ENCODE results near the gene MGME1. TPM values are rescaled to one million over a fixed set of nuclear protein-coding genes. Genes with fewer than 3 reads are reported as not detected.

MGME1 gene, protein sequence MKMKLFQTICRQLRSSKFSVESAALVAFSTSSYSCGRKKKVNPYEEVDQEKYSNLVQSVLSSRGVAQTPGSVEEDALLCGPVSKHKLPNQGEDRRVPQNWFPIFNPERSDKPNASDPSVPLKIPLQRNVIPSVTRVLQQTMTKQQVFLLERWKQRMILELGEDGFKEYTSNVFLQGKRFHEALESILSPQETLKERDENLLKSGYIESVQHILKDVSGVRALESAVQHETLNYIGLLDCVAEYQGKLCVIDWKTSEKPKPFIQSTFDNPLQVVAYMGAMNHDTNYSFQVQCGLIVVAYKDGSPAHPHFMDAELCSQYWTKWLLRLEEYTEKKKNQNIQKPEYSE
- total RNA-seq = 13.9 TPM
- long read RNA-seq, transcript MGME1-203 (5 exons, 2,336 nt) = major isoform, 11 of 33 reads
- long read RNA-seq, partial matches to known transcripts = 10 of 33 reads
- long read RNA-seq, other reads (novel, unspliced or antisense) = 11 of 33 reads

- DNase-seq (peak; percentile 100), ATAC-seq (peak; percentile 97)
- intact Hi-C loops (cut with micrococcal nuclease) = no loop called here
These were observed at the start of gene MGME1, which contains the start of gene SNX5 for GRCh38 chr20:17968366-17969277. TSS of gene MGME1 (plus strand) at chr20:17969018. CDS start at chr20:17969860, 842 bp downstream. TSS of gene SNX5 (minus strand) at chr20:17968794. CDS start at chr20:17968425, 369 bp downstream.

DNA sequence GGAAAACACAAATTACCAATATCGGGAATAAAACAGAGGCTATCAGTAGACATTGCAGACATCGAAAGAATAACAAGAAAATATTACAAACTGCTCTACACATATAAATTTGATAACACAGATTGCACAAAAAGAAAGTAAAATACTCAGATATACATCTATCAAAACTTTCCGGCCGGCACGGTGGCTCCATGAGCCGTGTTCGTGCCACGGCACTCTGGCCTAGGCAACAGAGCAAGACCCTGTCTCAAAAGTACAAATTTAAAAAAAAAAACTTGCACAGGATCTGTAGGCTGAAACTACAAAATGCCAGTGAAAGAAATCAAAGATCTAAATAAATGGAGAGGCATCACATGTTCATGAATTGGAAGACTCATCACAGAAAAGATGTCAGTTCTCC lies 49.7 kb upstream of the MGME1 start:
- intact Hi-C loops (cut with micrococcal nuclease) = no loop called here
- DNase-seq (no peak), ATAC-seq (no peak)

DNA sequence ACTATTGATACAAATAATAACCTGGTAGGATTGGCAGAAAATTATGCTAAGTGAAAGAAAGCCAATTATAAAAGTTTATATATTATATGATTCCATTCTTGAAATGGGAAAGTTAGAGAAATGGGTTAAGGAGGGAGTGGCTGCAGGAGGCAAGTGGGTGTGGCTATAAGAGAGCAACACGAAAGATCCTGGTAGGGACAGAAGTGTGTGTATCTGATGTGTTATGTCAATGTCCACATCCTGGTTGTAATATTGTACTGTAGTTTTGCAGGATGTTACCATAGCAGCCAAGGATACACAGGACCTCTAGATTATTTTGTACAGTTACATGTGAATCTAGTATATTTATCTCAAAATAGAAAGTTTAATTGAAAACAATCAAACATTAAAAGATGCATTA lies 47.0 kb upstream of the MGME1 start:
- no peak for ATAC-seq
- no peak for DNase-seq
- intact Hi-C loops (cut with micrococcal nuclease) = no loop called here

DNA sequence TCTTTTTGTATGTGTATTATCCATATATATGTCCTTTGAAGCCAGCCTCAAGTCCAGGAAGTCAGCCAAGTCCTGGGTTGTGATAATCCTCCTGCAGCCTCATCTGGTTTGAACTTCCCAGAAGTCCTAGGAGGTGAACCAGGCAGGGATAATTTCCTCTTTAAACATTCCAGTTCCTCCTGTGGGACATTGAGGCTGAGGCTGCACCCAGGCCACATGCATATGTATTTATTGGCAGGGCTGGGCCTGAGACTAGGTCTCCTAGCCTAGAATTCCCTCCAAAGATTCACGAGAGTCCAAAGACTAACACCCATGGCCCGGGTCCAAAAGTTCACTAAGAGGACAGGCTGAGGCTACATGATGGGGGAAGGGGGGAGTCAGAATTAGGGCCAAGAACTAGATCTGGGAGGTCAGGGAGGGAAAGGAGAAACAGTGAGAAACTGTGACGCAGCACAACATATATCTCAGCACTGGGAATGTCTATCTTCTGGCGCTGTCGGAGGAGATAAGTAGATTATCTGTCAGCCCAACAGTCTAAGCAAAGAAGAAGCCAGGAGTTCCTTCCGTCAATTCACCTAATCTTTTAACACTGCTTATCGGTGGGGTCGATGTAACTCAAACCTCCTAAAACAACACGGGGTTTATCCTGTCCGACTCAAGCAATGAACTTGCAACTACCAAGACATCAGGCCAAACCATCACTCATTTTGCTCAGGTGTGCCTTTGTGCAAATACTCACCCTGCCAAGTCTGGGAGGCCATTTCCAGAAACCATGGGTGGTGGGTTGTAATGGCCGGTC lies 43.5 kb upstream of the MGME1 start:
- peak; percentile 23 for ATAC-seq
- DNase-seq = no peak
- intact Hi-C loops (cut with micrococcal nuclease) = no loop called here

GRCh38 chr20:17925940-17926300 lies 42.9 kb upstream of the MGME1 start:
- DNase-seq = no peak
- ATAC-seq = no peak
- intact Hi-C loops (cut with micrococcal nuclease) = no loop called here

DNA sequence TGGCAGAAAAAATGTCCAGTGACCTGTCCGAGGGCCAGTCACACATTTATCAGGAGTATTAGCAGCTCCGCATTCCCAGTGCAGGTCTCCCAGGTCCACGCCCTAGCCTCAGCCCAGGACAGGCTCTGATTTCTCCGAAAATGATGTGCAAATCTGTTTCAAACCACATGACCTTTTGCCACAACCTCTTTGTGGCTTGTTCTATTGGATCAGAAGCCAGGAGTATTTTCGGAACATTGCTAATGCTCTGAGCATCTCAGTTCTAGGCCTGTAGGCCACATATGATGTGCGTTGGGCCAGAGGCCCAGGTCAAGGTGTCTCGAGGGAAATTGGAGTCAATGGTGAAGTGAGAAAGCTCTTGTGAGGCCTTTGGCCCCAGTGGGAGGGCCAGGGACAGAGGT lies 40.6 kb upstream of the MGME1 start:
- intact Hi-C loops (cut with micrococcal nuclease) = no loop called here
- DNase-seq (no peak), ATAC-seq (peak; percentile 82)

- no peak for DNase-seq
- intact Hi-C loops (cut with micrococcal nuclease) = no loop called here
- ATAC-seq = no peak
These were observed 40.0 kb upstream of the MGME1 start for GRCh38 chr20:17928633-17929311.

DNA sequence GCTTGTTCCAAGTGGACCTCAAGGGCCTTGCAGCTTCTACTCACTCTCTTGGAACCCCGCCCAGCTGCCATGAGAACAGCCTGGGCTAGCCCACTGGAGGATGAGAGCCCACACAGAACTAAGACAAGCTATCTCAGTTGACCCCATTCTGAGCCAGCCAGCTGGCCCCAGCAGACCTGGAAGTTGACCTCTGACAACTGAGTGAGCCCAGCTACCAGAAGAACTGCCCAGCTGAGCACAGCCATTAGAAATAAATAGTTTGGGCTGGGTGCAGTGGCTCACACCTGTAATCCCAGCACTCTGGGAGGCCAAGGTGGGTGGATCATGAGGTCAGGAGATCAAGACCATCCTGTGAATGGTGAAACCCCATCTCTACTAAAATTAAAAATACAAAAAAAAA lies 37.3 kb upstream of the MGME1 start:
- ATAC-seq = no peak
- intact Hi-C loops (cut with micrococcal nuclease) = no loop called here
- DNase-seq = no peak

GRCh38 chr20:17932396-17932795 lies 36.4 kb upstream of the MGME1 start:
- ATAC-seq (no peak), DNase-seq (no peak)
- intact Hi-C loops (cut with micrococcal nuclease) = no loop called here

GRCh38 chr20:17933121-17933520 lies 35.7 kb upstream of the MGME1 start:
- intact Hi-C loops (cut with micrococcal nuclease) = no loop called here
- DNase-seq (no peak), ATAC-seq (no peak)

DNA sequence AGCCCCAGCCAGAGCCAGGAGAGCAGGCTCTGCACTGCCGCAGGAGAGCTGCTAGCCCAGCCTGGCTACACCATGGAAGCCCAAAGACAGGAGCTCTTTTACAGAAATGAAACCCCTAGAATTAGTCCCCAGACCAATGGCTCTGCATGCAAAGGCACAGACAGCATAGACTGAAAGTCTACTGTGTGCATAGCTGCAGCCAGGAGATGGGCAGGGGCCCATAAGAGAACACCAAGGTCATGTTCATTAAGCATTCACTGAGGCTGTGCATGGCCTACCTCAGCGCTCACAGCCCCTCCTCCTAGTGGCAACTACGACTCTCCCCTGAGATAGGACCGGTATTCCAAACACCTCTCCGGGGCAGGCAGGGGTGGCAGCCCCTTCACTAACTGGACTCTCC lies 35.1 kb upstream of the MGME1 start:
- no peak for DNase-seq
- intact Hi-C loops (cut with micrococcal nuclease) = no loop called here
- ATAC-seq = no peak

GRCh38 chr20:17934141-17934862 lies 34.5 kb upstream of the MGME1 start:
- intact Hi-C loops (cut with micrococcal nuclease) = no loop called here
- ATAC-seq = no peak
- no peak for DNase-seq

DNA sequence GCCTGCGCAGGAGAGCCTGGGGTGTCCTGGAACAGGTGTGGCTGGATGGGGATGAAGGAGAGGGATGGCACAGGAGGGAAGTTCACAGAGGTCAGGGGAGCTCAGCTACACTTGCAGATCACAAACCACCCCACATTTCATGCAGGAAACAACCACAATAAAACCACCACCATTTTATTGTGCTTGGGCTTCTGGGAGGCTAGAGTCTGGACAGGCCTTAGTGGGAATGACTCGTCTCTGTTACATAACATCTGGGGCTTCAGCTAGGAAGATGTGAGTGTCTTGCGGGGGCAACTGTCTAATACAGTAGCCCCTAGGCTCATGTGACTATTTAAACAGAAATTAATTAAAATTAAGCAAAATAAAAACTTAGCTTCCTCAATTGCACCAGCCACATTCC lies 33.6 kb upstream of the MGME1 start:
- intact Hi-C loops (cut with micrococcal nuclease) = no loop called here
- ATAC-seq = no peak
- DNase-seq = no peak

DNA sequence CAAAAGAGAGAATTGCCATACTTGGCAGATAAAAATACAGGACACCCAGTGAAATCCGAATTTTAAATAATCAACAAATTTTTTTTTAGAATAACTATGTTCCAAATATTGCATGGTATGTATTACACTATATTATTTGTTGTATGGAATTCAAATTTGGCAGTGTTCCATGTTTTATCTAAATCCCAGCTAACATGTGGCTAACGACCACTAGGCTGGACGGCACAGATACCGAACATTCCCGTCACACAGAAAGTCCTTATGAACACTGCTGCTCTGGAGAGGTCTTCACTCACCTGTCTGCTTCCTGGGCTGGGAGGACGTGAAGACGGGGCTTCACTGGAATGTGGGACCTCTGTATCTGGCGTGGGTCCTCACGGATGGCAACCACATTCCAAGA lies 33.1 kb upstream of the MGME1 start:
- intact Hi-C loops (cut with micrococcal nuclease) = no loop called here
- DNase-seq (no peak), ATAC-seq (no peak)

DNA sequence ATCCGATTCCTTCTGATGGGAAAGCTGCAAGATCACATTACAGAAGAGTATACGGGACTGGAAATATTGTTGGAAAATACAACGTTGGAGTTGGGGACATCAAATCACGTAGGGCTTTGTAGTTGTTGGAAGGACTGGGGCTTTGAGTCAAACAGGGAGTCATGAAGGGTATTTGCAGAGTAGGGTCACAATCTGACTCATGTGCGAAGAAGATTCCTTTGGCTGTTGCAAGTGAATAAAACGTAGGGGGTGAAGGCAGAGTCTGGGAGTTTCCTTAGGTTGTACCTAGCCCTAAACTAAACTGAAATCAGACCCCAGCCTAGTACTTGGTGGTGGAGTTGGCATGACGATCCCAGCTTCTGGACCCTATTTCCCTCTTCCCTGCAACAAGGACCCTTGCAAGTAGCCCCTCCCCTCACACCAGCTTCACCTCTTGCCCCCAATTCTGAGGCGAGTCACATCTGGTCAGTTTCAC lies 32.5 kb upstream of the MGME1 start:
- intact Hi-C loops (cut with micrococcal nuclease) = no loop called here
- ATAC-seq = no peak

GRCh38 chr20:17936761-17937732 lies 31.8 kb upstream of the MGME1 start:
- DNase-seq = peak; percentile 78
- intact Hi-C loops (cut with micrococcal nuclease) = no loop called here
- ATAC-seq = peak; percentile 80

More for the DNA sequence above, 32.5 kb upstream of the MGME1 start:
- no peak for DNase-seq

Data from left ventricle myocardium superior (tissue), 1 donor.